GM23338 (cell line): ENCODE measurements around the gene IMPDH1. TPM values are rescaled to one million over a fixed set of nuclear protein-coding genes. Genes with fewer than 3 reads are reported as not detected.

Source experiments
- ATAC-seq: fragments of 200-7000 bp; cut with Tn5 transposase; 3 replicates; pipeline ENCODE4 v1.9.1; 2020
- DNase-seq: peaks from one replicate; pipeline ENCODE4 v3.0.0-alpha.2; 2015; ENCODE audit warnings: low spot score
- H2AFZ ChIP-seq: fragments of 200-600 bp; sonication (generic); 2 replicates; pipeline ENCODE4 v1.8.0; 2016; ENCODE audit warnings: antibody characterized with exemption, mild to moderate bottlenecking, moderate library complexity
- H3F3A ChIP-seq: fragments of 200-600 bp; sonication (generic); replicated peaks from 2 replicates; pipeline ENCODE4 v1.8.0; 2017; ENCODE audit warnings: antibody characterized with exemption, mixed run types, low read depth
- H3K27ac ChIP-seq: fragments of 200-600 bp; sonication (generic); 2 replicates; pipeline ENCODE4 v1.6.1; 2016; ENCODE audit warnings: low read depth
- H3K27me3 ChIP-seq: fragments of 200-600 bp; sonication (generic); 2 replicates; pipeline ENCODE4 v1.8.0; 2016; ENCODE audit warnings: mild to moderate bottlenecking, mixed run types, moderate library complexity; ENCODE audit not compliant: insufficient read depth
- H3K36me3 ChIP-seq: fragments of 200-600 bp; sonication (generic); 2 replicates; pipeline ENCODE4 v1.8.0; 2016; ENCODE audit warnings: mild to moderate bottlenecking; ENCODE audit not compliant: insufficient read depth
- H3K4me1 ChIP-seq: fragments of 200-600 bp; sonication (generic); 2 replicates; pipeline ENCODE4 v1.8.0; 2016; ENCODE audit warnings: mild to moderate bottlenecking, moderate library complexity; ENCODE audit not compliant: insufficient read depth
- H3K4me2 ChIP-seq: fragments of 200-600 bp; sonication (generic); 2 replicates; pipeline ENCODE4 v1.7.1; 2017; ENCODE audit warnings: mixed run types
- H3K4me3 ChIP-seq: fragments of 200-600 bp; sonication (generic); 2 replicates; pipeline ENCODE4 v1.6.1; 2016; ENCODE audit warnings: mixed run types
- H3K79me2 ChIP-seq: fragments of 200-600 bp; sonication (generic); replicated peaks from 2 replicates; pipeline ENCODE4 v1.8.0; 2017; ENCODE audit warnings: mild to moderate bottlenecking; ENCODE audit not compliant: insufficient read depth
- H3K9me2 ChIP-seq: fragments of 200-600 bp; sonication (generic); 2 replicates; pipeline ENCODE4 v1.8.0; 2017; ENCODE audit not compliant: insufficient read depth
- H4K20me1 ChIP-seq: fragments of 200-600 bp; sonication (generic); replicated peaks from 2 replicates; pipeline ENCODE4 v1.8.0; 2017; ENCODE audit warnings: mild to moderate bottlenecking; ENCODE audit not compliant: insufficient read depth
- H3K27ac Mint-ChIP-seq: 2 replicates; pipeline ENCODE4 v1.8.0; 2020; ENCODE audit warnings: inconsistent platforms, mild to moderate bottlenecking, moderate library complexity, mixed read lengths
- H3K27me3 Mint-ChIP-seq: 3 replicates; pipeline ENCODE4 v1.8.0; 2022; ENCODE audit warnings: low read depth, mild to moderate bottlenecking, moderate library complexity, mixed read lengths, inconsistent platforms; ENCODE audit not compliant: insufficient read depth, poor library complexity
- H3K36me3 Mint-ChIP-seq: 3 replicates; pipeline ENCODE4 v1.8.0; 2021; ENCODE audit warnings: low read depth, mild to moderate bottlenecking, inconsistent platforms, moderate library complexity, mixed read lengths
- H3K4me1 Mint-ChIP-seq: 3 replicates; pipeline ENCODE4 v1.8.0; 2020; ENCODE audit warnings: mild to moderate bottlenecking, inconsistent platforms, mixed read lengths
- H3K4me3 Mint-ChIP-seq: 3 replicates; pipeline ENCODE4 v1.8.0; 2021; ENCODE audit warnings: moderate library complexity, mild to moderate bottlenecking, inconsistent platforms, mixed read lengths
- H3K9me3 Mint-ChIP-seq: 3 replicates; pipeline ENCODE4 v1.8.0; 2020; ENCODE audit warnings: moderate library complexity, mild to moderate bottlenecking, inconsistent platforms, mixed read lengths
- CREB1 ChIP-seq: fragments of 250-450 bp; sonication (Bioruptor Pico); IDR thresholded peaks from 2 replicates; pipeline ENCODE4 v1.5.0; 2020; ENCODE audit warnings: low read depth, mild to moderate bottlenecking, moderate library complexity
- NANOG ChIP-seq: IDR thresholded peaks from 2 replicates; pipeline ENCODE4 v1.6.1; 2016; ENCODE audit warnings: antibody characterized with exemption, borderline replicate concordance
- POLR2AphosphoS5 ChIP-seq: IDR thresholded peaks from 2 replicates; pipeline ENCODE4 v1.6.1; 2016; ENCODE audit warnings: antibody characterized with exemption, low read depth
- REST ChIP-seq: IDR thresholded peaks from one replicate; pipeline ENCODE4 v1.6.1; 2018; ENCODE audit warnings: antibody characterized with exemption; ENCODE audit not compliant: unreplicated experiment
- ZNF114 ChIP-seq: fragments of 250-450 bp; sonication (Bioruptor Pico); IDR thresholded peaks from 2 replicates; pipeline ENCODE4 v1.5.0; 2020; ENCODE audit warnings: mild to moderate bottlenecking, moderate library complexity
- ZNF462 ChIP-seq: fragments of 250-450 bp; sonication (Bioruptor Pico); IDR thresholded peaks from 2 replicates; pipeline ENCODE4 v1.5.0; 2020; ENCODE audit warnings: mild to moderate bottlenecking, moderate library complexity
- polyA plus RNA-seq: library from polyadenylated mRNA; unstranded; fragments of >200 nt; fragmentation: Nextera tagmentation; extraction: Ambion mirVana; gene quantifications from 2 replicates; pipeline ENCODE4 v1.2.1, GENCODE V29; 2016
- total RNA-seq: library from RNA; depleted of rRNA; stranded (reverse); fragments of >200 nt; shearing (Covaris generic); gene quantifications from 2 replicates; pipeline ENCODE4 v1.2.3, GENCODE V29; 2014

Gene IMPDH1
- total and polyA plus RNA-seq, 2 experiments from 2014 or later: 16.4 to 48.3 TPM

GRCh38 chr7:128353610-128354009, 56.2 kb downstream of the IMPDH1 start (continued):
- no peak for TF ChIP-seq ZNF462 (CRISPR knock-in tag)
- TF ChIP-seq REST: no peak
- TF ChIP-seq NANOG: no peak
- no peak for TF ChIP-seq CREB1 (CRISPR knock-in tag)

- Mint-ChIP-seq H3K36me3 (no peaks in the 10 kb centered on the region), H3K27me3 (peaks cover 50% of the 10 kb centered on the region), H3K4me3 (no peak overlapping the region; the same call in 2 of the 3 replicates), H3K27ac (no peak overlapping the region), H3K4me1 (peaks cover 11% of the 10 kb centered on the region), H3K9me3 (no peaks in the 10 kb centered on the region; the same call in 2 of the 3 replicates)
- H4K20me1 ChIP-seq: no peaks in the 10 kb centered on the region
- H3K4me2 ChIP-seq: no peak overlapping the region
- no peak overlapping the region for H2AFZ ChIP-seq
- no peak for ATAC-seq
- H3F3A ChIP-seq: no peaks in the 10 kb centered on the region
- no peak overlapping the region for H3K27ac ChIP-seq
- H3K9me2 ChIP-seq: no peaks in the 10 kb centered on the region
- DNase-seq: no peak
- H3K27me3 ChIP-seq: peaks cover 84% of the 10 kb centered on the region
- no peaks in the 10 kb centered on the region for H3K79me2 ChIP-seq
- H3K4me3 ChIP-seq: no peak overlapping the region
- H3K36me3 ChIP-seq: no peaks in the 10 kb centered on the region
- peaks cover 4% of the 10 kb centered on the region; the same call in 1 of the 2 replicates for H3K4me1 ChIP-seq
- TF ChIP-seq NANOG (no peak), ZNF462 (CRISPR knock-in tag) (no peak), ZNF114 (no peak), POLR2AphosphoS5 (no peak)
Measured at GRCh38 chr7:128353189-128353588, 56.6 kb downstream of the IMPDH1 start.
